ENCODE measurements around the gene GNG2.

The GNG2 gene

DNA sequence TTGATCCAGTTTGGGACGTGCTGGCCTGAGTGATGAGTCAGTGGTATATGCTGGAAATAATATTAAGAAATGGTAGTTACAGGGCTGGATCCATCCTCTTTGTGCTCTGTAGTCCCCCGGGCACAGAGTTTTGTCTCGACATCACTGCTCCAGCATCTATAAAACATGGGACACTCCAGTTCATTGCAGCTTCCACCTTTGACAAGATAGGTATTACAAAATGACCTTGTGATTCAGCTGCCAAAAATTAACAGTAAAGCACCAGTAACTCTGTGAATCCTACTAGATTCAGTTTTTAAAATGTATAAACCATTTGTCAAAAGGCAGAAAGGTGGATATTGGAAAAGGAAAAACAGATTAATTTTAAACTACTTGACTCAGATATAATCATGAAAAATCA is 14.6 kb upstream of the GNG2 start:
- H3K4me1 ChIP-seq (ENCODE audit: insufficient read depth, low read length) = peaks cover 5% of the 10 kb centered on the region; the same call in 1 of the 2 replicates
- H3K9ac ChIP-seq (ENCODE audit: low read depth, low read length) = no peak overlapping the region
- H3K36me3 ChIP-seq (ENCODE audit: insufficient read depth, low read length) = no peaks in the 10 kb centered on the region
- no peaks in the 10 kb centered on the region for H3K9me3 ChIP-seq (ENCODE audit: control insufficient read depth, insufficient read depth, low read length)

DNA sequence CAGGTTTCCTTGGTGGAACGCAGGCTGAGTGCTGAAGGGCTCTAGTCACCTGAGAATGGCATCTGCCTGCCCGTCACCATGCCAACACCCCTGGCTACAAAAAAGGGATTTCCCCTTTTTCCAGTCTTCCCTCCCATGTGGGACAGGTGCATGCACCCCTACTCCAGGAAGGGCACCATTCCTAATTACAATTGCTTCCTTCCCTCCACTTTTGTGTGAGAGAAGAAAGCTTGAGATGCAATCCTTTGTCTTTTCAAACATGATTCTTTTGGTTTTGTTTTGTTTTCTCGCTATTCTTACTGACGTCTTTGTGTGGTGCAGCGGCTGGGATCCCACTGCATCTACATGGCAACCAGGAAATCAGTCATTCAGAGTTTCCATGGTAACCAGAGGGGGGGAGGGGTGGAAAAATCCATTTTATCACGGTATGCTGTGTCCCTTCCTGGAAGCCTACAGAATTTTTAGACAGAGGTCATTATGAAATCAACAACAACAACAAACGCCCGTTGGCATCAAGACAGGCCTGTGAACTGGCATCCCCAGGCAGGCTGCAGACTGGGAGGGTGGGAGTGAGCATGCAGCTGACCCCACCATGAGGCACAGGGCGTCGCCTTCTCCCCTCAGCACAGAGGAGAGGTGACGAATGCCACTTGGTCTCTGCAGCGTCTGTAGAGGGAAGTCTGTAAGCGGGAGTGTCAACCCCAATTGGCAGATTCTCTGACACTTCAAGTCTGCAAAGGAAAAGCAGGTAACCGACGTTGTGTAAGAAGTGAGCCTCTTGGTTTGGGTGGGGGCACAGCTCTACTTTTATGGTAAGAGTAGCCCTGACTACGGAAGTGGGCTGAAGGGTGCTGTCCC is 13.6 kb upstream of the GNG2 start:
- Histone ChIP-seq H3K4me1 (ENCODE audit: insufficient read depth, low read length) (peaks cover 5% of the 10 kb centered on the region; the same call in 1 of the 2 replicates), H3K9ac (ENCODE audit: low read depth, low read length) (peak overlapping the region; percentile 35; the same call in 1 of the 2 replicates), H3K36me3 (ENCODE audit: insufficient read depth, low read length) (no peaks in the 10 kb centered on the region), H3K9me3 (ENCODE audit: control insufficient read depth, insufficient read depth, low read length) (no peaks in the 10 kb centered on the region)

DNA sequence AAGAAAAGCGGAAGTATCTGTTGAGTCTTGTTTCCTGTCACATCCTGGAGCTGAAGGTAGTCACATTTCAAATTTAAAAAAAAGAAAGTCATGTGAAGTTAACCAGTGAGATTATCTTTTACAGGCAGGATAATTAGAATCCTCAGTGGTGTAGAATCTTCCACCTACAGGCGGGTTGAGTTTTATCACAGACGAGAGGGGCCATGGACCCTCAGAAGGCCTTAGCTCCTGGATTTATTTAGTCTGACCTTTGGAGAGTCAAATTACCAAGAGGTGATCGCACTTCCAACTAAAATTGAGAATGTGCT is 13.0 kb upstream of the GNG2 start:
- Histone ChIP-seq H3K36me3 (ENCODE audit: insufficient read depth, low read length) (no peaks in the 10 kb centered on the region), H3K9ac (ENCODE audit: low read depth, low read length) (peak overlapping the region; percentile 35; the same call in 1 of the 2 replicates), H3K4me1 (ENCODE audit: insufficient read depth, low read length) (peaks cover 5% of the 10 kb centered on the region; the same call in 1 of the 2 replicates), H3K9me3 (ENCODE audit: control insufficient read depth, insufficient read depth, low read length) (no peaks in the 10 kb centered on the region)

DNA sequence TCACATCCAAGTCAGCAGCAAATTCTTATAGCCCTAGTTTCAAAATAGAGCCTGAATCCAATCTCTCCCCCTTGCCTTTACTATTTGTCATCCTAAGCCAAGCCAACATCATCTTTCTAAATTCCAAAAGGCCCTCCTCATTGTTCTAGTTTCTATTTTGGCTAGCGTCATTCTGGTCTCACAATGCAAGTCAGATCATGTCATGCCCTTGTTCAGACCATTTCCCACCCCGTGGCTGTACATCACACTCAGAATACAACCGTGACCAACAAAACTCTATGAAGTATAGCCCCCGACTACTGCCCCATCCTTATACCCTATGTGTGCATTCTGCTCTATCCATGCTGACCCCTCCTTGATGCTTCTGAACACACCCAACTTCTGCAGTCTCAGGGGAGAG is 12.3 kb upstream of the GNG2 start:
- Histone ChIP-seq H3K4me1 (ENCODE audit: insufficient read depth, low read length) (peaks cover 5% of the 10 kb centered on the region; the same call in 1 of the 2 replicates), H3K36me3 (ENCODE audit: insufficient read depth, low read length) (no peaks in the 10 kb centered on the region), H3K9ac (ENCODE audit: low read depth, low read length) (no peak overlapping the region), H3K9me3 (ENCODE audit: control insufficient read depth, insufficient read depth, low read length) (no peaks in the 10 kb centered on the region)

DNA sequence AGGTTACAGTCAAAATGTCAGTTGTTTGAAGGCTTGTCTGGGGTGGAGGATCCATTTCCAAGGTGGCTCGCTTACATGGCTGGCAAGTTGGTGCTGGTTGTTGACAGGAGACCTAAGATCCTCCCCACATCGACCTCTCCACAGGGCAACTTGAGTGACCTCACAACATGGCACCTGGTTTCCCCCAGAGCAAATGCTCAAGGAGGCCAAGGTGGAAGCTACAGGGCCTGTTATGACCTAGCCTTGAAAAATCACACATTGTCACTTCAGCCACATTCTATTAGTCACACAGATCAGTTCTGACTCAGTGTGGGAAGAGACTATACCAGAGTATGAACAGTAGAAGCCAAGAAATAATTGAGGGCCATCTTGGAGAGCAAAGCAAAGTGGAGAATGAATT is 11.3 kb upstream of the GNG2 start:
- no peaks in the 10 kb centered on the region for H3K36me3 ChIP-seq (ENCODE audit: insufficient read depth, low read length)
- no peaks in the 10 kb centered on the region for H3K9me3 ChIP-seq (ENCODE audit: control insufficient read depth, insufficient read depth, low read length)
- peaks cover 5% of the 10 kb centered on the region; the same call in 1 of the 2 replicates for H3K4me1 ChIP-seq (ENCODE audit: insufficient read depth, low read length)
- H3K9ac ChIP-seq (ENCODE audit: low read depth, low read length) = no peak overlapping the region

DNA sequence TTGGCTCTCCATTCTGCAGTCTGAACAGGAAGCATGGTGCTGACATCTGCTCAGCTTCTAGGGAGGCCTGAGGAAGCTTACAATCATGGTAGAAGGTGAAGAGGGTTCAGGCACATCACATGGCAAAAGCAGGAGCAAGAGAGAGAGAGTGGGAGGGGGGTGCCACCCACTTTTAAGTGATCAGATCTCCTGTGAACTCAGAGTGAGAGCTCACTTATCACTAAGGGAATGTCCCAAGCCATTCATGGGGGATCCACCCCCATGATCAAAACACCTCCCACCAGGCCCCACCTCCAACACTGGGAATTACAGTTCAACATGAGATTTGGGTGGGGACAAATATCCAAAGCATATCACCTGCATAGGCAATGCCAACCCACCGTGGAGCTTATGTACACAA is 9.8 kb upstream of the GNG2 start:
- no peaks in the 10 kb centered on the region for H3K9me3 ChIP-seq (ENCODE audit: control insufficient read depth, insufficient read depth, low read length)
- no peaks in the 10 kb centered on the region for H3K36me3 ChIP-seq (ENCODE audit: insufficient read depth, low read length)
- peaks cover 3% of the 10 kb centered on the region; the same call in 1 of the 2 replicates for H3K4me1 ChIP-seq (ENCODE audit: insufficient read depth, low read length)
- no peak overlapping the region for H3K9ac ChIP-seq (ENCODE audit: low read depth, low read length)

DNA sequence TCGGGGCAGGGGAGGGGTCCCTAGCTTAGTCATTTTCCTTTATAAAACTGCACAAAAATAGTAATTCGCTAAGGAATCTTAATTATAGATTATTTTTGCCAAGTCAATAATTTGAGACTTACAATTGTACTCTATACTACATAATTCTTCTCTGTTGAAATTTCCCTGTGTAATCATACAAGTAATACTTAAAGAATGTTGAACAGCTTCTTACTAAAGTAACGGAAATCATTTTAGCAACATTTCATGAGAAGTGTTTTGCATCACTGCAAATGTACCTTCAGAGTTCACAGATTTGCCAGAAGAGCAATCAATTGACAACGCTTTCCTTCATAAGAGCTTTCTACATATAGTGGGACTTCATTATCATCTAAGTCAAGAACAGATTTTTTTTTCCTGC is 7.9 kb upstream of the GNG2 start:
- Histone ChIP-seq H3K36me3 (ENCODE audit: insufficient read depth, low read length) (no peaks in the 10 kb centered on the region), H3K4me1 (ENCODE audit: insufficient read depth, low read length) (no peaks in the 10 kb centered on the region; the same call in 1 of the 2 replicates), H3K9ac (ENCODE audit: low read depth, low read length) (no peak overlapping the region), H3K9me3 (ENCODE audit: control insufficient read depth, insufficient read depth, low read length) (no peaks in the 10 kb centered on the region)

DNA sequence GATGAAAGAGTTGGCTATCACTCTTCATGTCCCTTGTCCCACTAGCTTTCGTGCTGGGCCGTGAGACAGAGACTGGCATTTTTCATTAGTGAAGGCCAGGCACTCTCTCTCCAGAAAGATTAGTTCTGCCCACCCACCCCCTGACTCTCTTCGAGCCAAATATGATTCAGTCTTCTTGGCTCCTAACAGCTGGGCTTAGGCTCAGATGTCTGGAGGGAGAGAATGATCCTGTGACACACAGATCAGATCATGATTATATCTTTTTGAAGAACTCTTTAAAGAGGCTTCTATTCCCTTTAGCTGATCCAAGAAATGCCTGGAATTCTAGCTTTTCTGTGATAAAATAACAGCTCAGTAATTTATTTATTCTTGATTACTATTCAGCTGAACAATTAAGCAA is 5.2 kb upstream of the GNG2 start:
- Histone ChIP-seq H3K36me3 (ENCODE audit: insufficient read depth, low read length) (no peaks in the 10 kb centered on the region), H3K9ac (ENCODE audit: low read depth, low read length) (no peak overlapping the region), H3K4me1 (ENCODE audit: insufficient read depth, low read length) (no peaks in the 10 kb centered on the region), H3K9me3 (ENCODE audit: control insufficient read depth, insufficient read depth, low read length) (no peaks in the 10 kb centered on the region)

DNA sequence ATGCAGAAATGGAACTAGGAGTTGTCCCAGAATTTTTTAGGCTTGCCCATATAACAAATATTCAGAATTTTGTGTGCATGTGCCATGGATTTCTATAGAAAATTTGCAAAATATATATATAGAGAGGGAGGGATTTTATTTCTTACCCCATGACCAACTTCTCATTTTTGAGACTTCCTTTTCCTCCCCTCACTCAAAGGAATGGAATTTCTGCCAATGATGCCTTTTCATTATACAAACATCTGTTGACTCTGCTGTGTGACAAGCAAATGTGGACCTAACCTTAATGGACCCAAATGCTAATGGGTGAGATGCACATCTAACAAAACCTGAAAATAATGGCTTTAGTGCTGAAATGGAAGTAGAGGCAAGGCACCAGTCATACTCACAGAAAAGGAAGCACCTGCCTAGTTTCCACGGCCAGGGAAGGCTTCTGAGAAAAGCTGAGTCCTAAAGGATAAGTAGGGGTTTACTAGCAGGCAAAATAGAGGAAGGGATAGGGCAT is 3.6 kb upstream of the GNG2 start:
- no peaks in the 10 kb centered on the region for H3K9me3 ChIP-seq (ENCODE audit: control insufficient read depth, insufficient read depth, low read length)
- no peaks in the 10 kb centered on the region; the same call in 1 of the 2 replicates for H3K4me1 ChIP-seq (ENCODE audit: insufficient read depth, low read length)
- no peaks in the 10 kb centered on the region for H3K36me3 ChIP-seq (ENCODE audit: insufficient read depth, low read length)
- H3K9ac ChIP-seq (ENCODE audit: low read depth, low read length) = no peak overlapping the region

DNA sequence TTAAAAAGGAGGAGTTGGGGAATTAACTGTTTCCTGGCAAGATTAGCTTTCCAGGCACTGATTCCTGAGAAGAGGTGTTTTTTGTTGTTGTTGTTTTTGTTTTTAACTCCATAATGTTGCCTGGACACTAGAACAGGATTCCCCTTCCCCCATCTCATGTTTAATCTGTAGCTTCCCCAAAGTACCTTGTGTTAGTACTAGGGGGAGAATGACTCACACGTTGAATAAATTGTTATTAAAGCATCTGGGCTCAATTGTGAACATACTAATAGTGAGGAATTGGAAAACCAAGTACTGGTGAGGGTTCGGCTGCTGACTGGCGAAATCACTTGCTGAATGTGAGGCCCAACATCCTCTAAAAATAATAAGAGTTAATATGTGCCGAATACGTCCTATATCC is 1.3 kb upstream of the GNG2 start:
- H3K4me1 ChIP-seq (ENCODE audit: insufficient read depth, low read length) = no peaks in the 10 kb centered on the region; the same call in none of the 2 replicates
- H3K9ac ChIP-seq (ENCODE audit: low read depth, low read length) = no peak overlapping the region
- H3K9me3 ChIP-seq (ENCODE audit: control insufficient read depth, insufficient read depth, low read length) = no peaks in the 10 kb centered on the region
- H3K36me3 ChIP-seq (ENCODE audit: insufficient read depth, low read length) = no peaks in the 10 kb centered on the region

DNA sequence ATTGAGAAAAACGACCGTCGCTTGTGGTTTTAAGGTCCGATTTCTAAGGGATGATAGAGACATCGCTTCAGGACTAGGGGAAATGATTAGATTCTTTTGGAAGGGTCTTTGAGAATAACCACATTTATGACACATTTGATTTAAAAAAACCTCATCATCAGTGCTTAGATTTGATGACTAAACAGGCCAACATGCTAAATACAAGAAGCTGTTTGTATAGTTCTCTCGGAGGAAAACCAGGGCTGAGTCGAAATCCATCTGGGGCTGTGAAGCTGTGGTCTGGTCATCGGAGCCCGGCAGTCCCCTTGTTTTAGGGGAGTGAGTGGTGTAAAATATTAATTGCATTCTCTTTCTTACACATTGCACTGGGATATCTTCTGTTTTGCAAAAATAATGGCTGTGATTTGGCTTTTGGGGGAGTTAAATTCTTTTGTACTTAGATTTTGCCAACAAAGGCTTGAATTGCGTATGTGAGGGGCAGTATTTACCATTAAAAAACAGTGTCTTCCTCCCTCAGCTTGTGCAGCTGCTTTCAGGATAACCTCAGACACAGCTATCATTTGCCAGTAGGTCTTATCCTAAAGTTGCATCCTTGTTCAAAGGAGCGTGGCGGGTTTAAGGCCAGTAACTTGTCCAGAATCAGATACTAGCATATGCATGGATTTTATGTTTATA is 550 bp downstream of the GNG2 start:
- Histone ChIP-seq H3K9ac (ENCODE audit: low read depth, low read length) (peak overlapping the region; percentile 82), H3K4me1 (ENCODE audit: insufficient read depth, low read length) (no peaks in the 10 kb centered on the region; the same call in none of the 2 replicates), H3K36me3 (ENCODE audit: insufficient read depth, low read length) (no peaks in the 10 kb centered on the region), H3K9me3 (ENCODE audit: control insufficient read depth, insufficient read depth, low read length) (no peaks in the 10 kb centered on the region)

DNA sequence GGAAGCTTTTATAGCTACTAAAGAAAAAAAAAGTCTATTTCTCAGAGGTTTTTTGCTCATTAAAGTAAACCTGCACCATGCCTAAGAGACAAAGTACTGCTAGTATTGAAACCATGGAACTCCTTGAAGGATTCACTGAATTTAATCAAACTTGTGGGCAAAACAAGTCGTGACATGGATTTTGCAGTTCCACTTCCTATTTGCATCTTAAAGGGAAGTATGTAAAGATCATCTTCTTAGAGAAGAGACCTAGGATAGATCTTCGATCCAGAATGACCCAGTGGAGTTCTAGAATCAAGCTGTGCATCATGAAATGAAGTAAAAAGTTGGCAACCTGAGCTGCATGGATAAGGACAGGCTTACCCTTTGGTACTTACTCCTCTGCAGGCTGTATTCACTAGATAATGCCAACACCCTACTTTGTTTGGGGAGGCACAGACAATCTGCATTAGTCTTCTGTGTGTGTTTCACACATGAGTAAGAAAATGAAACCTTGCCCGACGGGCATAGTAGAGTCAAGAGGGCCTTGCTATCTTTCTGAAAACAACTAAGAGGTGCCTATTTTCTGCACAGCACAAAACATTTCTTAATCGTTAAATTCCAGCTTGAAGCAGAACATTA is 1.9 kb downstream of the GNG2 start:
- Histone ChIP-seq H3K4me1 (ENCODE audit: insufficient read depth, low read length) (no peaks in the 10 kb centered on the region; the same call in none of the 2 replicates), H3K9ac (ENCODE audit: low read depth, low read length) (no peak overlapping the region), H3K9me3 (ENCODE audit: control insufficient read depth, insufficient read depth, low read length) (no peaks in the 10 kb centered on the region), H3K36me3 (ENCODE audit: insufficient read depth, low read length) (no peaks in the 10 kb centered on the region)

DNA sequence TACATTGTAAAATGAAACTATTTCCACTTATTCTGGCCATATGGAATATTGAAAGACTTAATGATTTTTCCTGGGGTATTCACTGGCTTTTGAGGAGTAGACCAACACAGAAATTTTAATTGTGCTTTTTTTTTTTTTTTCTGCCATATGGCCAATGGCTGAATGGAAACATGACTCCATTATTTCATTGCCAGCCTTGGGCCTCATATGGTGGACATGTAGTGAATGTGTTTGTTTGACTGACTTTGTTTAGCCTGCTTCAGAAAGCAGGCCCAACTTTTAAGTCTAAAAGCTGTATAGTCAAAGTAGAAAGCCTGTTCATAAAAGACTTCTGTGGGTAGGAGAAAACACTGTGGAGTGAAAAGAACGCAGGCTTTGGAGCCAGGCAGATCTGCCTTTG is 2.4 kb downstream of the GNG2 start:
- no peaks in the 10 kb centered on the region; the same call in none of the 2 replicates for H3K4me1 ChIP-seq (ENCODE audit: insufficient read depth, low read length)
- H3K9ac ChIP-seq (ENCODE audit: low read depth, low read length) = no peak overlapping the region
- H3K36me3 ChIP-seq (ENCODE audit: insufficient read depth, low read length) = no peaks in the 10 kb centered on the region
- no peaks in the 10 kb centered on the region for H3K9me3 ChIP-seq (ENCODE audit: control insufficient read depth, insufficient read depth, low read length)

DNA sequence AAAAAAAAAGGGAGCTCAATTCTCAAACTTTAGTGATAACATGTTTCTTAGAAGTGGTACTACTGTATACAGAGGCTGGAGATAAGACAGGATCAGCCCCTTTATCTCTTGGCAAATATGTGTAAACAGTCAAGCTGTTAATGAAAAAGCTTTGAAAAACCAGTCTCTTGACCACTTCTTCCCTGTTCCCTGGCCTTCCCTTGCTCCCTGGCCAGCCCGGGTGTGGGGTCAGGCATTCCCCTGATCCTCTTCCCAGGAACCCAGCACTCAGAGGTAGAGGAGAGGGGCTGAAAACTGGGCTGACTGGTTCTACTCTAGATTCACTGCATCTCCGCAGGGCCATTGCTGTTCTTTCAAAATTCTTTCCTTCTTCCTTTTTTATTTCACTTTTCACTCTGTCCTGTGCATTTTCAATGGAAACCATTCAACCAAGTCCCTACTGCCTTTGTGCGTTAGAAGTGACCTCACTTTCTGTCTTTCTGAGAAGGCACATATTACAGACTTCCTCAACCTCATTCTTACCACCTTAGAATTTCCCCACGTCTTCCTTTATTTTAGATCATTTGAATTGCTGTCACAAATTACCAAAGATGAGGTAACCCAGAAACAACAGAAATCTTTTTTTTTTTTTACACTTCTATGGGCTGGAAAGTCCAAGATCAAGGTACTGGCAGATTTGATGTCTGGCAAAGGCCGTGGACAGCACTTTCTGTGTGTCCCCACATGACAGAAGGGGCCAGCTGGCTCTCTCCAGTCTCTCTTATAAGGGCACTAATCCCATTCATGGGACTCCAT is 5.7 kb downstream of the GNG2 start:
- Histone ChIP-seq H3K9me3 (ENCODE audit: control insufficient read depth, insufficient read depth, low read length) (no peaks in the 10 kb centered on the region), H3K36me3 (ENCODE audit: insufficient read depth, low read length) (no peaks in the 10 kb centered on the region), H3K9ac (ENCODE audit: low read depth, low read length) (no peak overlapping the region), H3K4me1 (ENCODE audit: insufficient read depth, low read length) (no peaks in the 10 kb centered on the region; the same call in none of the 2 replicates)

Data from ES-I3 (cell line).